Tibial nerve (tissue), 4 donors: ENCODE measurements around the gene ASCL1. TPM values are rescaled to one million over a fixed set of nuclear protein-coding genes. Genes with fewer than 3 reads are reported as not detected.

ENCODE experiments used
- DNase-seq, 2 donors: peaks; one replicate each; pipeline ENCODE4 v3.0.0-alpha.2; 2019; ENCODE audit warnings: low spot score in 2 of 2
- H3K27ac ChIP-seq, 4 donors: fragments of 200-600 bp; sonication (generic) in 3 of 4; one replicate each; pipeline ENCODE4 v1.5.1; 2017 to 2019; ENCODE audit warnings: mild to moderate bottlenecking in 1 of 4
- H3K27me3 ChIP-seq, 2 donors: fragments of 200-600 bp; sonication (generic) in 1 of 2; one replicate each; pipeline versions ENCODE4 v1.5.1 to v1.6.0; 2017 to 2019
- H3K36me3 ChIP-seq, 3 donors: fragments of 200-600 bp; sonication (generic); one replicate each; pipeline ENCODE4 v1.5.1; 2018 to 2019
- H3K4me1 ChIP-seq, 4 donors: fragments of 200-600 bp; sonication (generic) in 3 of 4; one replicate each; pipeline ENCODE4 v1.5.1; 2017 to 2019
- H3K4me3 ChIP-seq, 4 donors: fragments of 200-600 bp; sonication (generic) in 3 of 4; one replicate each; pipeline ENCODE4 v1.5.1; 2017 to 2019; ENCODE audit warnings: mild to moderate bottlenecking in 1 of 4, moderate library complexity in 1 of 4
- H3K9me3 ChIP-seq, 4 donors: fragments of 200-600 bp; sonication (generic) in 3 of 4; one replicate each; pipeline ENCODE4 v1.5.1; 2017 to 2019
- CTCF ChIP-seq, 5 experiments: fragments of 200-600 bp in 3 of 5; fragments of 450-650 bp in 2 of 5; sonication (generic) in 3 of 5; IDR thresholded peaks; one replicate each; pipeline ENCODE4 v1.5.1; 2016 to 2019; ENCODE audit warnings: antibody characterized with exemption in 5 of 5, mild to moderate bottlenecking in 3 of 5, moderate library complexity in 2 of 5
- EP300 ChIP-seq, 2 donors: sonication (generic); formaldehyde crosslinking; IDR thresholded peaks; one replicate each; pipeline ENCODE4 v1.6.1; 2017; ENCODE audit warnings: antibody characterized with exemption in 2 of 2, mild to moderate bottlenecking in 1 of 2
- POLR2A ChIP-seq, 2 donors: fragments of 450-650 bp; IDR thresholded peaks; one replicate each; pipeline ENCODE4 v1.6.1; 2017; ENCODE audit warnings: antibody characterized with exemption in 2 of 2, mild to moderate bottlenecking in 2 of 2, moderate library complexity in 2 of 2
- WGBS, 2 donors: methylation state at CpG; one replicate each; pipeline ENCODE4 v1.1.5; 2018; 5-methylcytosine and 5-hydroxymethylcytosine counted together
- total RNA-seq, 4 donors: library from RNA; depleted of rRNA; stranded (reverse); fragments of >200 nt; gene quantifications; one replicate each; pipeline ENCODE4 v1.1.0, GENCODE V29; 2016

The ASCL1 gene
- total RNA-seq, 4 donors from 2014 or later: 1.6 TPM; not detected in 3

DNA sequence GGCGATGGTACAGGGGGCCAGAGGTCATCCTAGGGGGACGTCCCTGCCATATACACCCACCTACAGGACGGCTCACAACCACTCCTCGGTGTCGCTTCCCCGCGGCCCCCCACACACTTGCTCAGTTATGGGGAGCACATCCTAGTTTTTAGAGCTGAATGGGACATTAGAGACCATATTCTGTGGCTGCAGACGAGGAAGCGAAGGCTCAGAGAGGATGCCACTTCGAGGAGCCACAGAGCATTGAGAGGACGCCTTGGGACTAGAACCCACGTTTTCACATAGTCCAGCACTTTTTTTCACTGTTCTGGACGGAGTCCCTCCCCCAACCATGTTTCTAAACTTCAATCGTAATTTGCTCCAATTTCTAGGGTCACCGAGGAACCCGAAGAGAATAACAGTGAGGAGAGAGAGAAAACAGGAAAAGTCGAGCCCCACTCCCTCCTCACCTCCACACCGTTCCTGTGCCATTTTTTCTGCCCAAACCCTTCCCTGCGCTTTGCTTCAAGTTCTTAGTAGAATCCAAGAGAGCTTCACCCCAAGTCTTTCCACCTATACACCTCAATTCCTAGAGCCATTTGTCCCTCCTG lies 641 bp upstream of the ASCL1 start:
- peaks cover 0 to 84% of the 10 kb centered on the region in 2 donors for H3K27me3 ChIP-seq
- H3K36me3 ChIP-seq: no peaks in the 10 kb centered on the region
- no peak for TF ChIP-seq POLR2A (IDR thresholded peaks at IDR 0.05)
- no peak for TF ChIP-seq EP300 (IDR thresholded peaks at IDR 0.05)
- TF ChIP-seq CTCF (IDR thresholded peaks at IDR 0.05): no peak
- peaks cover 0 to 32% (median 6%) of the 10 kb centered on the region in 4 donors for H3K4me1 ChIP-seq
- DNase-seq: no peak
- peak overlapping the region in 3 of 4 donors; percentile 1 to 53 (median 11) for H3K4me3 ChIP-seq
- no peak overlapping the region for H3K27ac ChIP-seq
- no peaks in the 10 kb centered on the region for H3K9me3 ChIP-seq
- 1 to 4% methylated on average over 18 to 19 of the region's 19 CpGs for WGBS, 2 donors

DNA sequence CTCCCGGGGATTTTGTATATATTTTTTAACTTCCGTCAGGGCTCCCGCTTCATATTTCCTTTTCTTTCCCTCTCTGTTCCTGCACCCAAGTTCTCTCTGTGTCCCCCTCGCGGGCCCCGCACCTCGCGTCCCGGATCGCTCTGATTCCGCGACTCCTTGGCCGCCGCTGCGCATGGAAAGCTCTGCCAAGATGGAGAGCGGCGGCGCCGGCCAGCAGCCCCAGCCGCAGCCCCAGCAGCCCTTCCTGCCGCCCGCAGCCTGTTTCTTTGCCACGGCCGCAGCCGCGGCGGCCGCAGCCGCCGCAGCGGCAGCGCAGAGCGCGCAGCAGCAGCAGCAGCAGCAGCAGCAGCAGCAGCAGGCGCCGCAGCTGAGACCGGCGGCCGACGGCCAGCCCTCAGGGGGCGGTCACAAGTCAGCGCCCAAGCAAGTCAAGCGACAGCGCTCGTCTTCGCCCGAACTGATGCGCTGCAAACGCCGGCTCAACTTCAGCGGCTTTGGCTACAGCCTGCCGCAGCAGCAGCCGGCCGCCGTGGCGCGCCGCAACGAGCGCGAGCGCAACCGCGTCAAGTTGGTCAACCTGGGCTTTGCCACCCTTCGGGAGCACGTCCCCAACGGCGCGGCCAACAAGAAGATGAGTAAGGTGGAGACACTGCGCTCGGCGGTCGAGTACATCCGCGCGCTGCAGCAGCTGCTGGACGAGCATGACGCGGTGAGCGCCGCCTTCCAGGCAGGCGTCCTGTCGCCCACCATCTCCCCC lies 777 bp downstream of the ASCL1 start:
- Histone ChIP-seq H3K27ac (no peak overlapping the region), H3K27me3 (peaks cover 0 to 83% of the 10 kb centered on the region in 2 donors), H3K9me3 (peaks cover 0 to 1% (median 0%) of the 10 kb centered on the region in 4 donors), H3K4me3 (peak overlapping the region; percentile 31 to 53 (median 38)), H3K4me1 (peaks cover 0 to 36% (median 6%) of the 10 kb centered on the region in 4 donors), H3K36me3 (no peaks in the 10 kb centered on the region)
- 0 to 1% methylated on average over 34 to 70 of the region's 83 CpGs for WGBS, 2 donors
- TF ChIP-seq EP300 (IDR thresholded peaks at IDR 0.05): no peak
- no peak for TF ChIP-seq POLR2A (IDR thresholded peaks at IDR 0.05)
- no peak for TF ChIP-seq CTCF (IDR thresholded peaks at IDR 0.05)
- no peak for DNase-seq

- peaks cover 0 to 7% (median 0%) of the 10 kb centered on the region in 4 donors for H3K9me3 ChIP-seq
- peaks cover 0 to 36% (median 6%) of the 10 kb centered on the region in 4 donors for H3K4me1 ChIP-seq
- H3K4me3 ChIP-seq: peak overlapping the region in 3 of 4 donors; percentile 16 to 53 (median 44)
- no peaks in the 10 kb centered on the region for H3K36me3 ChIP-seq
- TF ChIP-seq CTCF (IDR thresholded peaks at IDR 0.05): no peak
- no peak for TF ChIP-seq POLR2A (IDR thresholded peaks at IDR 0.05)
- no peak for TF ChIP-seq EP300 (IDR thresholded peaks at IDR 0.05)
- H3K27ac ChIP-seq: no peak overlapping the region
- H3K27me3 ChIP-seq: peaks cover 0 to 88% of the 10 kb centered on the region in 2 donors
- DNase-seq: no peak
- 5 to 30% methylated on average over 11 to 15 of the region's 15 CpGs for WGBS, 2 donors
Measured at GRCh38 chr12:102958830-102959176, 1.3 kb downstream of the ASCL1 start.

DNA sequence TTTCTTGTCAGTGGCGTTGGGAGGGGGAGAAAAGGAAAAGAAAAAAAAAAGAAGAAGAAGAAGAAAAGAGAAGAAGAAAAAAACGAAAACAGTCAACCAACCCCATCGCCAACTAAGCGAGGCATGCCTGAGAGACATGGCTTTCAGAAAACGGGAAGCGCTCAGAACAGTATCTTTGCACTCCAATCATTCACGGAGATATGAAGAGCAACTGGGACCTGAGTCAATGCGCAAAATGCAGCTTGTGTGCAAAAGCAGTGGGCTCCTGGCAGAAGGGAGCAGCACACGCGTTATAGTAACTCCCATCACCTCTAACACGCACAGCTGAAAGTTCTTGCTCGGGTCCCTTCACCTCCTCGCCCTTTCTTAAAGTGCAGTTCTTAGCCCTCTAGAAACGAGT lies 1.9 kb downstream of the ASCL1 start:
- peaks cover 0 to 36% (median 6%) of the 10 kb centered on the region in 4 donors for H3K4me1 ChIP-seq
- 44% methylated on average over 14 of the region's 14 CpGs for WGBS, 2 donors
- H3K27me3 ChIP-seq: peaks cover 0 to 88% of the 10 kb centered on the region in 2 donors

DNA sequence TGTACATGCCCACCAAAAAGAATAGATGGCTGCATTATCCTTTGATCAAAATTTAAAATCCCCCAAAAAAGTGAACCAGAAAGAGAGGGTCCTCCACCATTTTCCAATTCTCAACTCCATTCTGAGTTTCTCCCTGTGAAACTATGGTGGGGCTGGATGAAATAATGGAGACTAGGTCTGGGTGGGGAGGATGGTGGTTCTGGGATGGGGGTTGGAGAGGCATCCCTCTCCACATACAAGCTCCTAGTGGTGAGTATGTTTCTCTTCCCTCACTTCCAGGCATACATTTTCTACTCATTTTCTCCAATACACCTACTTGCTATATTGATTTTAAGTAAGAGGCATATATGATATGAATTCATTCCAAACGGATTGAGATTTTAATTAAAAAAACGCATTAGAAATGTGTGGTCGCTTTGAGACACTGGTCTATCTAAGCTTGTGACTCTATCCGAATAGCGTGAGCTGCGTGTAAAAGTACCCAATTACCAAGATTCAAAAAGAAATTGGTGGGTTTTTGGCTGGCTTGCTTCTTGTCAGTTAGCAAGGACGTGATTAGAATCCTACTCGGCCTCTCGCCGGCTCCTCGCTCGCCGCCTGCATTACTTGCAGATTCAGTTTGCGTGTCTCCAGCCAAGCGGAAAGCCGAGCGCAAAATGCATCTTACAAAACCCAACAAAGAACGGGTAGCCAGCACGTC lies 3.4 kb downstream of the ASCL1 start:
- no peak overlapping the region for H3K4me3 ChIP-seq
- WGBS, 2 donors: 21 to 27% methylated on average over 19 of the region's 19 CpGs
- no peak for TF ChIP-seq POLR2A (IDR thresholded peaks at IDR 0.05)
- no peak for TF ChIP-seq CTCF (IDR thresholded peaks at IDR 0.05)
- no peak for TF ChIP-seq EP300 (IDR thresholded peaks at IDR 0.05)
- peaks cover 0 to 45% (median 6%) of the 10 kb centered on the region in 4 donors for H3K4me1 ChIP-seq
- peaks cover 0 to 10% (median 0%) of the 10 kb centered on the region in 4 donors for H3K9me3 ChIP-seq
- H3K27me3 ChIP-seq: peaks cover 0 to 85% of the 10 kb centered on the region in 2 donors
- no peak for DNase-seq
- peak overlapping the region in 1 of 4 donors; percentile 77 for H3K27ac ChIP-seq
- no peaks in the 10 kb centered on the region for H3K36me3 ChIP-seq

More for the DNA sequence above, 1.9 kb downstream of the ASCL1 start:
- Histone ChIP-seq H3K9me3 (peaks cover 0 to 10% (median 0%) of the 10 kb centered on the region in 4 donors), H3K27ac (no peak overlapping the region), H3K36me3 (no peaks in the 10 kb centered on the region), H3K4me3 (no peak overlapping the region)
- no peak for TF ChIP-seq POLR2A (IDR thresholded peaks at IDR 0.05)
- TF ChIP-seq EP300 (IDR thresholded peaks at IDR 0.05): no peak
- no peak for DNase-seq
